ENCODE results near the gene SRPK2.

SRPK2 gene

GRCh38 chr7:105101864-105102263, 286.9 kb downstream of the SRPK2 start:
- DNase-seq (ENCODE audit: low read depth in 2 of 2): no peak

- DNase-seq (ENCODE audit: low read depth in 2 of 2): no peak
These were observed 289.7 kb downstream of the SRPK2 start for GRCh38 chr7:105098863-105099515.

GRCh38 chr7:105097619-105098018, 291.1 kb downstream of the SRPK2 start:
- no peak for DNase-seq (ENCODE audit: low read depth in 2 of 2)

GRCh38 chr7:105096306-105096705, 292.4 kb downstream of the SRPK2 start:
- no peak for DNase-seq (ENCODE audit: low read depth in 2 of 2)

- no peak for DNase-seq (ENCODE audit: low read depth in 2 of 2)
These were observed 293.8 kb downstream of the SRPK2 start for GRCh38 chr7:105094966-105095365.

- DNase-seq (ENCODE audit: low read depth in 2 of 2): no peak
These were observed 300.3 kb downstream of the SRPK2 start for GRCh38 chr7:105088456-105088855.

- no peak for DNase-seq (ENCODE audit: low read depth in 2 of 2)
These were observed 300.7 kb downstream of the SRPK2 start for GRCh38 chr7:105087981-105088380.

- no peak for DNase-seq (ENCODE audit: low read depth in 2 of 2)
These were observed 301.9 kb downstream of the SRPK2 start for GRCh38 chr7:105086850-105087249.

GRCh38 chr7:105084581-105084980, 304.1 kb downstream of the SRPK2 start:
- no peak for DNase-seq (ENCODE audit: low read depth in 2 of 2)

GRCh38 chr7:105079348-105079747, 309.4 kb downstream of the SRPK2 start:
- no peak for DNase-seq (ENCODE audit: low read depth in 2 of 2)

- no peak for DNase-seq (ENCODE audit: low read depth in 2 of 2)
These were observed 315.6 kb downstream of the SRPK2 start for GRCh38 chr7:105073143-105073542.

GRCh38 chr7:105068886-105069285, 319.8 kb downstream of the SRPK2 start:
- DNase-seq (ENCODE audit: low read depth in 2 of 2): no peak

- DNase-seq (ENCODE audit: low read depth in 2 of 2): no peak
These were observed 321.0 kb downstream of the SRPK2 start for GRCh38 chr7:105067691-105068090.
